ENCODE results near the gene JPH3.

DNA sequence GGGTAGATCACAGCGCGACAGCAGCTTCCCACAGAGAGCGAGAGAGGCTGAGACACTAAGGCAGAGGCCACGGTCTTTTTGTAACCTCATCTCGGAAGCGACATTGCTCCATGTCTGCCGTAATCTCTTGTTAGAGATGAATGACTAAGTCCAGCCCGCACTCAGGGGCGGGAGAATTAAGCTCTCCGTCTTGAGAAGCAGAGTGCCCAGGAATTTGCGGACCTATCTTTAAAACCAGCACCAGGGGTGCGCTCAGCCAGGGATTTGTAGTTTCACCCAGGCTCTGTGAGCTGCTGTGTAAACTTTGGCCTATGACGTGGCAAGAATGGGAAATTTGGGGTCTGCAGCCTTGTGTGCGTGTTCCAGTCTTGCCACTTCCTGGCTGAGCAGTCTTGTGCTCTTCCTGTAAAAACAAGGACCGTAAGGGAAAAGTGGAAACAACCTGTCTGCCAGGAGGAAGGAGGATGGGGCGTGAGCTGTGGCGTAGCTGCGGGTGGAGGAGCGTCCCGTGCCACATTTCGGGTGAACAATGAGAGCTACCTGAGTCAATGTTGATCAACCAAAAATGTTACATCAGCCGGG lies 16.0 kb upstream of the JPH3 start:
- no peak for TF ChIP-seq POLR2A (IDR thresholded peaks at IDR 0.05)
- TF ChIP-seq, protein P1, sequence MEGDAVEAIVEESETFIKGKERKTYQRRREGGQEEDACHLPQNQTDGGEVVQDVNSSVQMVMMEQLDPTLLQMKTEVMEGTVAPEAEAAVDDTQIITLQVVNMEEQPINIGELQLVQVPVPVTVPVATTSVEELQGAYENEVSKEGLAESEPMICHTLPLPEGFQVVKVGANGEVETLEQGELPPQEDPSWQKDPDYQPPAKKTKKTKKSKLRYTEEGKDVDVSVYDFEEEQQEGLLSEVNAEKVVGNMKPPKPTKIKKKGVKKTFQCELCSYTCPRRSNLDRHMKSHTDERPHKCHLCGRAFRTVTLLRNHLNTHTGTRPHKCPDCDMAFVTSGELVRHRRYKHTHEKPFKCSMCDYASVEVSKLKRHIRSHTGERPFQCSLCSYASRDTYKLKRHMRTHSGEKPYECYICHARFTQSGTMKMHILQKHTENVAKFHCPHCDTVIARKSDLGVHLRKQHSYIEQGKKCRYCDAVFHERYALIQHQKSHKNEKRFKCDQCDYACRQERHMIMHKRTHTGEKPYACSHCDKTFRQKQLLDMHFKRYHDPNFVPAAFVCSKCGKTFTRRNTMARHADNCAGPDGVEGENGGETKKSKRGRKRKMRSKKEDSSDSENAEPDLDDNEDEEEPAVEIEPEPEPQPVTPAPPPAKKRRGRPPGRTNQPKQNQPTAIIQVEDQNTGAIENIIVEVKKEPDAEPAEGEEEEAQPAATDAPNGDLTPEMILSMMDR (IDR thresholded peaks at IDR 0.05): no peak
